GM19193 (cell line): ENCODE results near the gene RXFP4.

Experiments used
- POLR2A ChIP-seq: IDR thresholded peaks from 4 replicates; pipeline ENCODE4 v1.6.1; 2011; ENCODE audit not compliant: insufficient read depth, insufficient read length; ENCODE audit errors: extremely low read depth

The RXFP4 gene

GRCh38 chr1:155946633-155947219 lies 5.3 kb downstream of the RXFP4 start:
- TF ChIP-seq POLR2A = no peak

- no peak for TF ChIP-seq POLR2A
Measured at GRCh38 chr1:155947292-155947691, 5.9 kb downstream of the RXFP4 start.

DNA sequence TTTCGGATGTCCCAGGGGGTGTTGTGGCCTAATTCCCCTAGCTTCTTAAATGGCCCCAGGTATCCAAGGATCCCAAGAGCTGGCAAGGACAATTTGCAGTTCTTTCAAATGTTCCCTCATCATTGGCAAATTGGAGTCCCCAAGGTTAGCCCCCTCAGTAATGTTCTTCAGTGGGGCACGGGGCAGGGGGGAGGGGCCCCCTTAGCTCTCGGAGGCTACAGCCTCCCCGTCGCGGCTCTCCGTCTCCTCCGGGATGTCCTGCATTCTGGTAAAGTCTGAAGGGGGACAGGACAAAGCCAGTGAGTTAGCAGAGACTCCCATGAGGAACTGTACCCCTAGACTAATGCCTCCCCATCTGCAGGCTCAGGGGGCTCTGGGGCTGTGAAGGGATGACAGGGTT lies 6.3 kb downstream of the RXFP4 start:
- TF ChIP-seq POLR2A = no peak

DNA sequence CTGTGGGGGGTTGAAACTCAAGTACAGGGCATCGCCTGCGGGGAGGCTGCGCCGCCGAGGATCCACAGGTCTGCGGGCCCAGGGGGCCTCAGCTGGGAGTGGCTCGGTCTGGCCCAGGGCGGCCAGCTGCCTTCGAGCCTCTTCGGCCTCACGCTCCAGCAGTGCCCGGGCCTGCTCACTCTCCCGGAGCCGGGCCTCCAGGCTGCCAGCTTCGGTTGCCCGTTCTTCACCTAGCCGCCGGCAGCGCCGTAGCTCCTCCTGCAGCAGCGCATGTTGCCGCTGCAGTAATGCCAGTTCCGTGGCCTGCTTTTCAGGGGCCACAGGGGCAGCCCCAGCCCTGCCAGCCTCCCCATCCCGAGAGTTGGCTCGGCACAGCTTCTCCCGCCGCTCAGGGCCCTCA lies 9.4 kb downstream of the RXFP4 start:
- TF ChIP-seq POLR2A = peak; percentile 24

- TF ChIP-seq POLR2A = no peak
Measured at GRCh38 chr1:155951753-155952504, 10.5 kb downstream of the RXFP4 start.

DNA sequence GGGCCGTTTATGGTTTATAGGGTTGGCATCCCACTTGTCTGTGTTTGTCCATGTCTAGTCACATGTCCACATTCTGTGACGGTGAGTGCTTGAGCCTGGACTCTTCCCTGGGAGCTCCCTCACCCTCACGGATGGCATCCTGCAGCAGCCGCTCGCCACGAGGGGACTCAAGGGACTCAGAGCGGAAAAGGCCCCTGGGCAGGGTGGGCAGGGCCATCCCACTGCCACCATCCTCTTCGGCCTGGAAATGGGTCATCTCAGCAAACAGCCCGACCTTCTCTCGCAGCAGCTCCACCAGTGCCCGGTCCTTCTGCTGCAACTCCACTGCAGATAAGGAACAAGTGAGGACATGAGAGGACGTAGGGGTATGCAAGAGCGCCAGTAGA lies 11.1 kb downstream of the RXFP4 start:
- no peak for TF ChIP-seq POLR2A

DNA sequence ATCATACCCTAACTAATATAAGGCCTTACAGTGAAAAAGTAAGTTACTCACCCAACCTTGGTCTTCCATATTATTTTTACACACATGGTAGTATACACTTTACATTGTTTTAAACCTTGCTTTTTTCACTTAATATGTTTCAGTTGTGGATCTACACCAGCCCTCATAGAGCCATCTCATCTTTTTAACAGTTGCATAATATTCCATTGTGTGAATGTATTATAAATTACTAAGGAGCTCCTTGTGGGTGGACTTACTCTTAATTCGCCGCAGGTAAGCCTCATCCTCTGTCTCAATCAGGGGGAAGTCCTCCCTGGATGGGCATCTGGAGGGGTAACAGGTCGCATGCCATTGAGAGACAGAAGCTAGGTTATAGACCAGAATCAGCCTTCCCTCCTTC lies 13.2 kb downstream of the RXFP4 start:
- no peak for TF ChIP-seq POLR2A

GRCh38 chr1:155957411-155957915 lies 16.0 kb downstream of the RXFP4 start:
- no peak for TF ChIP-seq POLR2A

- no peak for TF ChIP-seq POLR2A
Measured at GRCh38 chr1:155960081-155960745, 18.8 kb downstream of the RXFP4 start.

- no peak for TF ChIP-seq POLR2A
Measured at GRCh38 chr1:155961937-155962336, 20.5 kb downstream of the RXFP4 start.

DNA sequence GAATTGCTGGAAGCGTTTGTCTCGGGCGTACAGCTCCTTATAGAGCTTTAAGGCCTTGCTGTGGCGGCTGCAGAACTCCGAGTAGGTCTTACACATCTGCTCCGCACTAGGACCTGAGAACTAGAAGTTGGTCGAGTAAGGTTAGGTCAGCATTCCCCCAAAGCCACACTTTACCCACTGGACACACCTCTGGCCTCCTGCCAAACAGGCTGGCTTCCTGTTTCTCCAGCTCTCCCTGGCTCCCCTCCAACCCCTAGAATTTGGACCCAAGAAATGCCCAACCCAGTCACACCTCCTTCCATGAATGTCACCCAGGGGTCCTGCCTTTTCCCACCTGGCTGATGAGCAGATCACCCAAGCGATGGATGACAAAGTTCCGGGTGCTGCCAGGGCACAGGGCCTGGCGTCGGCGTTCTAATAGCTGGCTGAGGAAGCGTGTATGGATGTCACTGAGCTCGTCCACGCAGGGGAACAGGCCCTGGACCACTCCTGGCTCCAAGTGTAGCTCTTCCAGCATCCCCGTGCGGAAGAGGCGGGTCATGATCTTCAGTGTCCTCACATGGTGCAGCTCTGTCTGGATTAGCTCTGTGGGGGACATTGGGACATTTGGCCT lies 21.3 kb downstream of the RXFP4 start:
- no peak for TF ChIP-seq POLR2A

- TF ChIP-seq POLR2A = no peak
Measured at GRCh38 chr1:155964193-155964592, 22.8 kb downstream of the RXFP4 start.

- no peak for TF ChIP-seq POLR2A
Measured at GRCh38 chr1:155966135-155966534, 24.7 kb downstream of the RXFP4 start.

DNA sequence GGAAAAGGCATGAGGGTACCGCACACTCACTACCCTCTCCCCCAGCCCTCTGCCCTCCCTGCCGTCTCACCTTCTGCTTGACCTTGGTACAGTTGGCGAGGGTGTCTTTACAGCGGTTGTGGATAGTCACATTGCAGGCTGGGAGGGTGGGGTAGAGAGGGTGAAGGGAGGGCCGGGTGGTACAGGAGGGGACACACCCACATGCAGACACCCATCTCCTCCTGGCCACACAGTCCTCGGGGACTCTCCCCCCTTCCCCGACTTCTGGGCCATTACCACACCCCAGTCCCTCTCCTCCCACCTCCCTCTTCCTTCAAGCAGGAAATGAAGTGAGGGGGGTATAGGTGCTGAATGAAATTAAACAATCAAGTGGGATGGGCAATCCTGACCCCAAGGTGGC lies 25.3 kb downstream of the RXFP4 start:
- peak; percentile 7 for TF ChIP-seq POLR2A

DNA sequence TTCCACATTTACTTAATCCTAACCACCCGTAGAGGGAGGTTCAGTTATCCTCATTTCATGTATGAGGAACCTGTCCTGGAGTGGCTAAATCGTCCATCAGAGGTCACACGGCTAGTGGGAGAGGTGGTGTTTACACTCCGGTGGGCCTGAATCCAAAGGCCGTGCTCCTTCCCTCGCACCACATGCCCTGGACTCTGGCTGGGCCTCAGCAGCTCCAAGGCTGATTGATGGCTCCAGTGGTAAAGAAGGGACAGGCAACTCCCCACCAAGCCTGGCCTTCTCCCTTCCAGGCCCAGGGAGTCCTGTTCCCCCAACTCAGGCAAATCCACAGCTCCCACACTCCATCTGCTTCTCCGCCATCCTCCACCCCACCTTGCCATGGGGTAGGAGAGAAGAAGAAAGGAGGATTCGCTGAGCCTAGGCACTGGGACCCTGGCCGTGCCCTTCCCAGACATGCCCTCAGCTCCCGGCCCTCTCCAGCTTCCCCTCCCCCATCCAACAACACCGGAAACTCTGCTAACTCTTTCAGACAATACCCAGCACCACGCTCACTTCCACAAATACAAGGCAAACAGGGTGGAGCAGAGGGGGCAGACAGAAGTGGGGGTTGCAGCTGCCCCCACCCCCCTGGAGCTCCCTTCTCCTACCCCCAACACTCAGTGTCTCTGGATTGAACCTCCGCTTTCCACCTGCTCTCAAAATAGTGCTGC lies 26.1 kb downstream of the RXFP4 start:
- TF ChIP-seq POLR2A = no peak
